Fibroblast of the aortic adventitia (primary cell): Measurements from ENCODE around the gene MRC1. TPM values are rescaled to one million over a fixed set of nuclear protein-coding genes. Genes with fewer than 3 reads are reported as not detected.

ENCODE experiments used
- DNase-seq: peaks from one replicate; pipeline ENCODE4 v3.0.0-alpha.2; 2010; ENCODE audit warnings: low read depth
- H3K4me3 ChIP-seq: 2 replicates; pipeline ENCODE4 v1.5.1; 2011; ENCODE audit warnings: low read depth, mild to moderate bottlenecking, control low read depth, low read length, moderate library complexity
- total RNA-seq: library from RNA; depleted of rRNA; stranded (reverse); fragments of >200 nt; gene quantifications from 2 replicates; pipeline ENCODE4 v1.2.3, GENCODE V29; 2012; ENCODE audit warnings: low replicate concordance
- TF ChIP-seq, protein P1 (sequence below): IDR thresholded peaks from 2 replicates; pipeline ENCODE4 v1.5.1; 2011; ENCODE audit warnings: mild to moderate bottlenecking, low read length, control low read depth, inconsistent platforms; ENCODE audit not compliant: insufficient read depth

MRC1 gene
- total RNA-seq, 1 donor = 0.09 TPM

DNA sequence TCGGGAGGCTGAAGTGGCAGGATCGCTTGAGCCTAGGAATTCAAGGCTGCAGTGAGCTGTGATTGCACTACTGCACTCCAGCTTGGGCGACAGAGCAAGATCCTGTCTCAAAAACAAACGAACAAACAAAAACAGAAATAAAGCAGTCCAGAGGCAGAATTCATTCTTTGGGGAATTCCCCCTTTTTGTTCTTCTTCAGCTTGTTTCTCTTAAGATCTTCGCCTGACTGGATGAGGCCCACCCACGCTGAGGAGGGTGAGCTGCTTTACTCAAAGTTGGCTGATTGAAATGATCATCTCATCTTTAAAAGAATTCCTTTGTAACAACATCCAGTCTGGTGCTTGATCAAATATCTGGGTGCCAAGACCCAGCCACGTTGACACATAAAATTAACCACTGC is 10.7 kb downstream of the MRC1 start:
- DNase-seq = no peak
- TF ChIP-seq, protein P1, sequence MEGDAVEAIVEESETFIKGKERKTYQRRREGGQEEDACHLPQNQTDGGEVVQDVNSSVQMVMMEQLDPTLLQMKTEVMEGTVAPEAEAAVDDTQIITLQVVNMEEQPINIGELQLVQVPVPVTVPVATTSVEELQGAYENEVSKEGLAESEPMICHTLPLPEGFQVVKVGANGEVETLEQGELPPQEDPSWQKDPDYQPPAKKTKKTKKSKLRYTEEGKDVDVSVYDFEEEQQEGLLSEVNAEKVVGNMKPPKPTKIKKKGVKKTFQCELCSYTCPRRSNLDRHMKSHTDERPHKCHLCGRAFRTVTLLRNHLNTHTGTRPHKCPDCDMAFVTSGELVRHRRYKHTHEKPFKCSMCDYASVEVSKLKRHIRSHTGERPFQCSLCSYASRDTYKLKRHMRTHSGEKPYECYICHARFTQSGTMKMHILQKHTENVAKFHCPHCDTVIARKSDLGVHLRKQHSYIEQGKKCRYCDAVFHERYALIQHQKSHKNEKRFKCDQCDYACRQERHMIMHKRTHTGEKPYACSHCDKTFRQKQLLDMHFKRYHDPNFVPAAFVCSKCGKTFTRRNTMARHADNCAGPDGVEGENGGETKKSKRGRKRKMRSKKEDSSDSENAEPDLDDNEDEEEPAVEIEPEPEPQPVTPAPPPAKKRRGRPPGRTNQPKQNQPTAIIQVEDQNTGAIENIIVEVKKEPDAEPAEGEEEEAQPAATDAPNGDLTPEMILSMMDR = no peak
- H3K4me3 ChIP-seq = no peak overlapping the region

DNA sequence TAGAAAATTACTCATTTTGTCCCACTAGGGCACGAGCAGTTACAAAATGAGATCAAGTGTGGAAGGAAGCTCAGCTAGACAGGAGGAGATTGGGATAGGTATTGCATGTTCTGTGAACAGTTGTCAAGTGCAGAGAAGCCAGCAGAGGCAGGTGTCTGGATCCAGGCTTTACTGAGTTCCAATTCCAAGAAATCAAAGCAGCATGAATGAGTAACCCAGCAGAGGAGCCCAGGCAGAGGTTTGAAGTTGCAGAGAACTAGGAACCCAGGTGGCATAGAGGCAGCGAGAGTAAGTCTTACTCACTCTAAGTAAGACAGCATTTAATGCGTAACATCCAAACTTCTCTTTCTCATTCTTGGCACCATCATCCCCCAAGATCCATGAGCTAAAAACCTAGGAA is 11.8 kb downstream of the MRC1 start:
- no peak for DNase-seq
- TF ChIP-seq, protein P1 = no peak
- H3K4me3 ChIP-seq = no peak overlapping the region

DNA sequence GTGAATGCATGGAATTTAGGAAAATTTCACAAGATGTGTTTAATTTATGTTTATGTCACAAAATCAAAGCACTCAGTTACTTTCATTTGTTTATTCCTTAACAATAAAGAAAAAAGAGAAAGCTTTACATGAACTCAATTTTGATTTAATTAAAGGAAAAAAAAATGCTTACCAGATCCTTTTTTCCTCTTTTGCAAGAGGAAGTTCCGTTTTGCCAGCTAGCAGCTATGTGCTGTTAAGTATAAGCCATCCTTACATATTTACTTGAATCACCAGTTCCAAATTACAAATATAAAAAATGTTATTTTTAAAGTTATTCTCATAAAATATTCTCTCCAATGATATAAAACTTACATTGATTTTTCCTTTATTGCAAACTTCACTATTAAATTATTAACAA is 12.7 kb downstream of the MRC1 start:
- no peak for DNase-seq
- TF ChIP-seq, protein P1 = no peak
- H3K4me3 ChIP-seq = no peak overlapping the region

DNA sequence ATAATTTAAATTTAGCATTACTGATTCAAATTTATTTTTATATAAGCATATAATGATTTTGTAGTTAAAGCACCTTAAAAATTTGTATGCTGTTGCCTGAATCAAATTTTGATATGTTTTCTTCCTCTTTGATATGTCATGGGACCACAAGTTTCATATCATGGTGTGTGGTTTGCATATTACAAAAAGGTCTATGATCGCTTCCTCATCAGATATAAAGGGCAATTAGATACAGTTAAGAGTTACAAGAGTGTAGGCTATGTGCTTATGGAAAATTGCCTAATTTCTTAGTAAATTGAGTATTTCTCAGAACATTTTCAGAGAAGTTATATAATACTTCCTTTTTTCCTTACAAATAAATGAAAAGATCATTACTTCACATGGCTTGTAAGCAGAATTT is 22.2 kb downstream of the MRC1 start:
- no peak overlapping the region for H3K4me3 ChIP-seq
- no peak for DNase-seq
- TF ChIP-seq, protein P1 = no peak

DNA sequence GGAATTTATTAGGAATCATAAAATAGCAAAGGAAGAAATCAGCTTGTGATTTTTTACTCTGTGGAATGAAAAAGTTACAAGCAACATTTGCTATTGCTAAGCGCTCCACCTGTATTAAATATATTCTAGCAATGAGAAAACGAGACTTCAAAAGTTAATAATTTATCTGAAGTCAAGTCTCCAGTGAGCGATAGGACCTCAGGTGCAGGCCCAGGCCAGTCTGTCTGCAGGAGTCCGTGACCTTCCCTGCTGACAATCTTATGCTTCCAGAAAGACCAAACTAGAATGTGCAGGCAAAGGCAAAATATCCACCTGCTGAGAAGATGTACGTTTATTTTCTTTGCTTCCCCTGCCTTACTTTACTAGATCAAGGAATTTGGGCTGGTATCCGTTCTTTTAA is 22.7 kb downstream of the MRC1 start:
- no peak for DNase-seq
- TF ChIP-seq, protein P1 = no peak
- no peak overlapping the region for H3K4me3 ChIP-seq

DNA sequence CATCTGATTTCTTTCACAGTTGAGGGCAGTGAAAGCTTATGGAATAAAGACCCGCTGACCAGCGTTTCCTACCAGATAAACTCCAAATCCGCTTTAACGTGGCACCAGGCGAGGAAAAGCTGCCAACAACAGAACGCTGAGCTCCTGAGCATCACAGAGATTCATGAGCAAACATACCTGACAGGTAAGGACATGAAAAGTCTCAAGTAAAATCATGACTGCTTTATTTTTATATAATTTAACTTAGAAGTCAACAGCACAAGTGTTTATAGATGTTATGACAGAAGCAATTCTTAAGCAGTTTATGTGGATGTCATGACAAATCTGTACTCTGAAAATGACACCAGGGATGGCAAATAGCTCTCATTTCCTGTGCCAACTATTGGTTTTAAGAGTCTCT is 24.5 kb downstream of the MRC1 start:
- DNase-seq = no peak
- TF ChIP-seq, protein P1 = no peak

GRCh38 chr10:17835688-17836087 is 26.5 kb downstream of the MRC1 start:
- TF ChIP-seq, protein P1 = no peak
- no peak overlapping the region for H3K4me3 ChIP-seq
- DNase-seq = peak; percentile 87

More for the DNA sequence above, 24.5 kb downstream of the MRC1 start:
- no peak overlapping the region for H3K4me3 ChIP-seq
